HepG2 (cell line): ENCODE results near the gene TMEM63C. TPM values are rescaled to one million over a fixed set of nuclear protein-coding genes. Genes with fewer than 3 reads are reported as not detected.
A peak's percentile ranks its signal among the peaks of the same experiment; 100 is the strongest.

Source experiments
- AKAP8 ChIP-seq: sonication (generic); formaldehyde crosslinking; IDR thresholded peaks from 2 replicates; pipeline ENCODE4 v1.5.1; 2020; ENCODE audit warnings: mild to moderate bottlenecking, missing genetic modification reagents
- CHD2 ChIP-seq: IDR thresholded peaks from 2 replicates; pipeline ENCODE4 v1.6.1; 2011; ENCODE audit warnings: low read depth, low read length, improper control_type of control experiment
- FUBP1 ChIP-seq: sonication (generic); formaldehyde crosslinking; IDR thresholded peaks from 2 replicates; pipeline ENCODE4 v1.5.1; 2020; ENCODE audit warnings: missing genetic modification reagents, mild to moderate bottlenecking, borderline replicate concordance
- GPN1 ChIP-seq: sonication (generic); formaldehyde crosslinking; IDR thresholded peaks from 2 replicates; pipeline ENCODE4 v1.5.1; 2020; ENCODE audit warnings: missing genetic modification reagents, borderline replicate concordance
- HDAC2 ChIP-seq: sonication (generic); formaldehyde crosslinking; IDR thresholded peaks from 2 replicates; pipeline ENCODE4 v1.4.0; 2020; ENCODE audit warnings: missing genetic modification reagents
- HNF1A ChIP-seq, 2 experiments: sonication (generic) in 1 of 2; formaldehyde crosslinking in 1 of 2; IDR thresholded peaks; 2 replicates each; pipeline versions ENCODE4 v1.4.0 to v1.6.1; 2016 to 2020; ENCODE audit warnings: borderline replicate concordance in 1 of 2, low read depth in 1 of 2, mild to moderate bottlenecking in 1 of 2, missing genetic modification reagents in 1 of 2
- KAT2B ChIP-seq: fragments of 150-350 bp; IDR thresholded peaks from 2 replicates; pipeline ENCODE4 v1.6.1; 2014; ENCODE audit warnings: low read depth, low read length, borderline replicate concordance
- KDM5A ChIP-seq: fragments of 200-600 bp; sonication (generic); IDR thresholded peaks from 2 replicates; pipeline ENCODE4 v1.7.0; 2018; ENCODE audit warnings: antibody characterized with exemption, mild to moderate bottlenecking, low read length, borderline replicate concordance
- MTA3 ChIP-seq: sonication (generic); formaldehyde crosslinking; IDR thresholded peaks from 2 replicates; pipeline ENCODE4 v1.4.0; 2020; ENCODE audit warnings: missing genetic modification reagents
- RBFOX2 ChIP-seq: fragments of 200-400 bp; formaldehyde crosslinking; IDR thresholded peaks from 2 replicates; pipeline ENCODE4 v1.6.1; 2017; ENCODE audit warnings: low read depth, mild to moderate bottlenecking, low read length
- REST ChIP-seq, 2 experiments: IDR thresholded peaks; 2 replicates each; pipeline ENCODE4 v1.6.1; 2011 to 2012; ENCODE audit warnings: low read length in 2 of 2, borderline replicate concordance in 1 of 2, low read depth in 1 of 2, mild to moderate bottlenecking in 1 of 2, moderate library complexity in 1 of 2
- RNF219 ChIP-seq: sonication (generic); formaldehyde crosslinking; IDR thresholded peaks from 2 replicates; pipeline ENCODE4 v1.5.0; 2020; ENCODE audit warnings: mild to moderate bottlenecking, missing genetic modification reagents
- ZFP91 ChIP-seq: sonication (generic); formaldehyde crosslinking; IDR thresholded peaks from 2 replicates; pipeline ENCODE4 v1.9.0; 2022; ENCODE audit warnings: missing genetic modification reagents, mild to moderate bottlenecking, borderline replicate concordance
- ZNF12 ChIP-seq: sonication (generic); formaldehyde crosslinking; IDR thresholded peaks from 2 replicates; pipeline ENCODE4 v1.5.0; 2020; ENCODE audit warnings: missing genetic modification reagents
- ZNF224 ChIP-seq: sonication (generic); formaldehyde crosslinking; IDR thresholded peaks from 2 replicates; pipeline ENCODE4 v1.5.0; 2020; ENCODE audit warnings: mild to moderate bottlenecking, missing genetic modification reagents
- polyA plus RNA-seq, 8 experiments: library from polyadenylated mRNA; depleted of rRNA in 3 of 8; stranded (reverse) in 7 of 8; unstranded in 1 of 8; fragments of >200 nt; fragmentation: Illumina TruSeq in 4 of 8; extraction: Trizol in 4 of 8; gene quantifications; 2 replicates each; pipeline versions ENCODE4 v1.2.1 to v1.2.3, GENCODE V29; 2011 to 2016; ENCODE audit warnings: low read depth in 4 of 8, missing spikeins in 1 of 8, mixed read lengths in 1 of 8; ENCODE audit not compliant: insufficient read depth in 1 of 8
- total RNA-seq, 5 experiments: library from RNA; depleted of rRNA; stranded (reverse); fragments of >200 nt; fragmentation: Illumina TruSeq; extraction: Trizol; gene quantifications; 2 replicates each; pipeline ENCODE4 v1.2.3, GENCODE V29; 2016; ENCODE audit warnings: low read depth in 1 of 5

The TMEM63C gene
- total and polyA plus RNA-seq, 2 of the 13 experiments (the other 11 are each of a cell fraction or from before 2014, with no cell fraction given) = 0.17 to 0.27 TPM

- TF ChIP-seq HNF1A (IDR thresholded peaks at IDR 0.05; ENCODE audit: low read depth) (no peak), HNF1A (CRISPR knock-in tag; IDR thresholded peaks at IDR 0.05; ENCODE audit: borderline replicate concordance) (no peak), AKAP8 (no peak), KAT2B (no peak), ZNF12 (CRISPR knock-in tag) (peak; percentile 58; the same call in 1 of the 2 replicates), KDM5A (no peak), ZFP91 (no peak), MTA3 (CRISPR knock-in tag) (no peak), RNF219 (CRISPR knock-in tag) (no peak), REST (IDR thresholded peaks at IDR 0.05; ENCODE audit: borderline replicate concordance in 1 of 2, low read depth in 1 of 2, low read length in 2 of 2) (no peak), RBFOX2 (no peak), ZNF224 (CRISPR knock-in tag) (no peak), CHD2 (no peak), FUBP1 (CRISPR knock-in tag) (no peak), GPN1 (no peak), HDAC2 (0 out of 2 replicates have a peak, but pooled peaks have one; percentile 19)
These were observed 121.3 kb downstream of the TMEM63C start (continued) for GRCh38 chr14:77302926-77303325.
